Endothelial cell of umbilical vein (primary cell): ENCODE data around the gene CLDN19. TPM values are rescaled to one million over a fixed set of nuclear protein-coding genes. Genes with fewer than 3 reads are reported as not detected.

ENCODE experiments used
- BruUV-seq: library from RNA; stranded (reverse); fragments of 400-500 nt; replicated peaks from 2 replicates; lab custom pipeline; 2021; lab: Mats Ljungman, UMichigan
- CTCF ChIA-PET: fragments of 300-600, 350-600 bp; sonication (Branson Sonifier 250); formaldehyde crosslinking; loops from one replicate; lab custom pipeline; 2021; ENCODE audit warnings: antibody characterized with exemption, inconsistent platforms; lab: Charles Lee
- POLR2A ChIA-PET: fragments of 300-600, 350-600 bp; sonication (Branson Sonifier 250); formaldehyde crosslinking; loops from one replicate; lab custom pipeline; 2021; ENCODE audit warnings: antibody characterized with exemption, inconsistent platforms; lab: Charles Lee
- DNase-seq: peaks from one replicate; pipeline ENCODE4 v3.0.0-alpha.2; 2011; ENCODE audit warnings: low read depth, low spot score
- FAIRE-seq: peaks from 2 replicates; lab custom pipeline; 2011; peaks lifted over from hg19 to GRCh38; lab: Jason Lieb, UNC
- H2AFZ ChIP-seq: 2 replicates; pipeline ENCODE4 v1.6.0; 2012; ENCODE audit warnings: low read depth, low read length, control low read depth, inconsistent platforms
- H3K27ac ChIP-seq: 2 replicates; pipeline ENCODE4 v1.5.1; 2011; ENCODE audit warnings: low read depth, mild to moderate bottlenecking, control low read depth, low read length, moderate library complexity; ENCODE audit not compliant: insufficient read depth
- H3K27me3 ChIP-seq, 2 experiments: 2 replicates each; pipeline versions ENCODE4 v1.6.0 to v1.6.1; 2011; ENCODE audit warnings: low read length in 2 of 2, mixed read lengths in 1 of 2; ENCODE audit not compliant: control insufficient read depth in 2 of 2, insufficient read depth in 2 of 2
- H3K36me3 ChIP-seq, 2 experiments: 2 replicates in 1 of 2; 3 replicates in 1 of 2; pipeline ENCODE4 v1.5.1; 2011; ENCODE audit warnings: low read length in 2 of 2, mild to moderate bottlenecking in 1 of 2, moderate library complexity in 1 of 2; ENCODE audit not compliant: control insufficient read depth in 2 of 2, insufficient read depth in 2 of 2; ENCODE audit errors: extremely low read depth in 1 of 2
- H3K4me1 ChIP-seq: 3 replicates; pipeline ENCODE4 v1.5.1; 2011; ENCODE audit warnings: mild to moderate bottlenecking, low read length; ENCODE audit not compliant: control insufficient read depth, insufficient read depth; ENCODE audit errors: extremely low read depth
- H3K4me2 ChIP-seq: 2 replicates; pipeline ENCODE4 v1.6.1; 2011; ENCODE audit warnings: low read length, control low read depth, mixed read lengths; ENCODE audit not compliant: insufficient read depth
- H3K4me3 ChIP-seq, 3 experiments: fragments of 200-600 bp in 1 of 3; sonication (generic), shearing (Covaris generic) in 1 of 3; replicated peaks in 1 of 3; 2 replicates each; pipeline ENCODE4 v1.5.1; 2011 to 2016; ENCODE audit warnings: control low read depth in 3 of 3, low read length in 3 of 3, mild to moderate bottlenecking in 2 of 3, inconsistent platforms in 1 of 3, low read depth in 1 of 3, moderate library complexity in 1 of 3; ENCODE audit not compliant: insufficient read depth in 1 of 3
- H3K79me2 ChIP-seq: 2 replicates; pipeline ENCODE4 v1.6.0; 2012; ENCODE audit warnings: low read length, inconsistent platforms; ENCODE audit not compliant: control insufficient read depth, insufficient read depth
- H3K9ac ChIP-seq: replicated peaks from 2 replicates; pipeline ENCODE3; 2011; ENCODE audit warnings: low read length, control low read depth; ENCODE audit not compliant: insufficient read depth; ENCODE audit errors: extremely low read depth
- H3K9me1 ChIP-seq: replicated peaks from 3 replicates; pipeline ENCODE4 v1.6.0; 2011; ENCODE audit warnings: mild to moderate bottlenecking, low read length; ENCODE audit not compliant: control insufficient read depth, insufficient read depth; ENCODE audit errors: extremely low read depth
- H3K9me3 ChIP-seq: replicated peaks from 2 replicates; pipeline ENCODE4 v1.5.1; 2012; ENCODE audit warnings: low read length, inconsistent platforms; ENCODE audit not compliant: control insufficient read depth, insufficient read depth
- H4K20me1 ChIP-seq: replicated peaks from 2 replicates; pipeline ENCODE3; 2011; ENCODE audit warnings: mild to moderate bottlenecking, low read length; ENCODE audit not compliant: control insufficient read depth, insufficient read depth; ENCODE audit errors: extremely low read depth
- CTCF ChIP-seq, 2 donors: IDR thresholded peaks; 1 replicate in 1 of 2; 2 replicates in 1 of 2; pipeline ENCODE4 v1.5.1; 2011; ENCODE audit warnings: low read length in 2 of 2, mild to moderate bottlenecking in 2 of 2, moderate library complexity in 2 of 2, control low read depth in 1 of 2, inconsistent platforms in 1 of 2, low read depth in 1 of 2; ENCODE audit not compliant: insufficient read depth in 1 of 2; ENCODE audit errors: extremely low read depth in 1 of 2
- EZH2 ChIP-seq: IDR thresholded peaks from 2 replicates; pipeline ENCODE4 v1.6.1; 2012; ENCODE audit warnings: borderline replicate concordance, low read depth, mild to moderate bottlenecking, moderate library complexity, low read length, inconsistent platforms; ENCODE audit not compliant: severe bottlenecking
- FOS ChIP-seq: IDR thresholded peaks from 2 replicates; pipeline ENCODE4 v1.6.1; 2011; ENCODE audit warnings: mild to moderate bottlenecking, low read length, moderate library complexity, borderline replicate concordance; ENCODE audit not compliant: insufficient read depth
- GATA2 ChIP-seq: IDR thresholded peaks from 2 replicates; pipeline ENCODE4 v1.7.0; 2011; ENCODE audit warnings: low read depth, mild to moderate bottlenecking, moderate library complexity, mixed read lengths, low read length; ENCODE audit not compliant: insufficient read length, insufficient read depth
- JUN ChIP-seq: IDR thresholded peaks from 2 replicates; pipeline ENCODE4 v1.6.1; 2011; ENCODE audit warnings: borderline replicate concordance, low read depth; ENCODE audit not compliant: insufficient read length, insufficient read depth
- MAX ChIP-seq: IDR thresholded peaks from 2 replicates; pipeline ENCODE4 v1.6.1; 2011; ENCODE audit not compliant: insufficient read depth, insufficient read length
- MYC ChIP-seq: IDR thresholded peaks from one replicate; pipeline ENCODE4 v1.6.1; 2011; ENCODE audit warnings: mild to moderate bottlenecking, low read depth, low read length
- POLR2A ChIP-seq: IDR thresholded peaks from 2 replicates; pipeline ENCODE4 v1.6.1; 2012; ENCODE audit warnings: low read depth, mild to moderate bottlenecking, control low read depth, low read length
- POLR2AphosphoS5 ChIP-seq: IDR thresholded peaks from 2 replicates; pipeline ENCODE4 v1.6.1; 2012; ENCODE audit warnings: low read depth, mild to moderate bottlenecking, control low read depth, low read length, moderate library complexity; ENCODE audit not compliant: insufficient read depth
- dilution Hi-C: fragments of 300-500 bp; cut with MboI; formaldehyde crosslinking; loops from one replicate; pipeline ENCODE4 v1.15.0; 2019; ENCODE audit warnings: low sequenced_read_pairs; ENCODE audit not compliant: extremely low pct_ligation_motif_present
- intact Hi-C: fragments of 100-400 bp; cut with micrococcal nuclease; formaldehyde crosslinking; loops from one replicate; pipeline ENCODE4 v1.10.0; 2022
- polyA plus RNA-seq, 4 experiments: library from polyadenylated mRNA; depleted of rRNA in 3 of 4; stranded (reverse) in 3 of 4; unstranded in 1 of 4; fragments of >200 nt; gene quantifications; 2 replicates each; pipeline versions ENCODE4 v1.2.1 to v1.2.3, GENCODE V29; 2011 to 2012; ENCODE audit warnings: missing spikeins in 1 of 4
- total RNA-seq: library from RNA; stranded (reverse); gene quantifications from 2 replicates; pipeline ENCODE4 v1.2.3, GENCODE V29; 2021

Gene CLDN19
- total and polyA plus RNA-seq, 2 donors (not counting 3 experiments of a cell fraction or from before 2014, with no cell fraction given): not detected

GRCh38 chr1:42769811-42770210 lies 29.8 kb upstream of the CLDN19 start:
- no peak overlapping the region for H3K9ac ChIP-seq
- no peak overlapping the region for H2AFZ ChIP-seq
- CTCF ChIA-PET: no interaction called here
- H3K4me2 ChIP-seq: no peak overlapping the region
- no peak for TF ChIP-seq EZH2
- TF ChIP-seq POLR2AphosphoS5: no peak
- TF ChIP-seq MAX: no peak
- no peak for TF ChIP-seq CTCF (IDR thresholded peaks at IDR 0.05; ENCODE audit: extremely low read depth in 1 of 2, insufficient read depth in 1 of 2, low read depth in 1 of 2, low read length in 2 of 2)
- TF ChIP-seq FOS: no peak
- no peak for TF ChIP-seq JUN
- TF ChIP-seq GATA2: no peak
- TF ChIP-seq POLR2A: no peak
- no peak for TF ChIP-seq MYC
- no peaks in the 10 kb centered on the region for H3K27me3 ChIP-seq
- H4K20me1 ChIP-seq: no peaks in the 10 kb centered on the region
- H3K79me2 ChIP-seq: peaks cover 47% of the 10 kb centered on the region
- H3K27ac ChIP-seq: no peak overlapping the region
- FAIRE-seq: no peak
- no TSS peak for BruUV-seq
- no peaks in the 10 kb centered on the region for H3K9me3 ChIP-seq
- H3K4me3 ChIP-seq: no peak overlapping the region
- no peaks in the 10 kb centered on the region for H3K9me1 ChIP-seq
- no peak for DNase-seq
- peaks cover under 1% of the 10 kb centered on the region in 2 experiments for H3K36me3 ChIP-seq
- intact Hi-C loops (loop anchor here (5.0 kb wide), 2 partner anchors 152 to 313 kb away; partner anchors contain the start of genes PPCS and ZMYND12), dilution Hi-C loops (no loop called here)
- peaks cover 15% of the 10 kb centered on the region for H3K4me1 ChIP-seq
- POLR2A ChIA-PET: no interaction called here
